ENCODE results near the gene DNMT3L.
"Not testable (repeated sequence)": the region's sequence is repeated elsewhere in the genome, so short reads cannot be mapped to it uniquely, and the experiment has no call there.

DNA sequence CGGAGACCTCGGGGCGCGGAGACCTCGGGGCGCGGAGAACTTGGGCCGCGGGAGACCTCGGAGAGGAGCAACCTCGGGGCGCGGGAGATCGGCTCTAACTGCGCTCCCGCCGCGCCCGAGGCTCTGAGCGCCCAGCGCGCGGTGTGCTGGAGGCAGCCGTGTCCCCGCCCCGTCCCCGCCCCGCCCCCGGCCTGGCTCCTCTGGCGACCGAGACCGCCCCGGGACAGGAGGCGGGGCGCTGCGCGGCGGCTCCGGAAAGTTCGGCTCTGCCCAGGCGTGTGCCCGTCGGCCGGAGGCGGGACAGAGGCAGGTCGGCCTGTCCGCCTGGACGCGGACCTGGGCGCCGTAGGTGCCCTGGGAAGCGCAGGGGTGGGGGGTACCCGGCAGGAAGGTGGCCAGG, 20.9 kb downstream of the DNMT3L start, which contains the start of gene ICOSLG:
- TF ChIP-seq POLR2AphosphoS5 (IDR thresholded peaks at IDR 0.05; ENCODE audit: low read depth, low read length); REST (IDR thresholded peaks at IDR 0.05; ENCODE audit: insufficient read depth in 1 of 2, low read depth in 2 of 2, low read length in 2 of 2); SIN3A (IDR thresholded peaks at IDR 0.05; ENCODE audit: borderline replicate concordance, insufficient read depth, low read length): not testable (repeated sequence)

Data from PFSK-1 (cell line).